HepG2 (cell line): Measurements from ENCODE around the gene ARHGEF39. TPM values are rescaled to one million over a fixed set of nuclear protein-coding genes. Genes with fewer than 3 reads are reported as not detected.

Experiments used
- EP300 ChIP-seq, 3 experiments: sonication (generic) in 1 of 3; formaldehyde crosslinking in 1 of 3; IDR thresholded peaks; 2 replicates each; pipeline versions ENCODE4 v1.5.1 to v1.6.1; 2011 to 2020; ENCODE audit warnings: low read depth in 2 of 3, low read length in 2 of 3, borderline replicate concordance in 1 of 3, improper control_type of control experiment in 1 of 3, mild to moderate bottlenecking in 1 of 3, missing genetic modification reagents in 1 of 3, moderate library complexity in 1 of 3
- FOXO1 ChIP-seq: sonication (generic); formaldehyde crosslinking; IDR thresholded peaks from 2 replicates; pipeline ENCODE4 v1.4.0; 2020; ENCODE audit warnings: missing genetic modification reagents
- HNRNPL ChIP-seq: fragments of 200-400 bp; formaldehyde crosslinking; IDR thresholded peaks from 2 replicates; pipeline ENCODE4 v1.6.1; 2017; ENCODE audit warnings: mild to moderate bottlenecking, low read depth, low read length
- ISX ChIP-seq: sonication (generic); formaldehyde crosslinking; conservative IDR thresholded peaks from 2 replicates; pipeline ENCODE4 v1.5.0; 2020; ENCODE audit warnings: missing genetic modification reagents
- MTERF4 ChIP-seq: sonication (generic); formaldehyde crosslinking; IDR thresholded peaks from 2 replicates; pipeline ENCODE4 v1.8.0; 2023; ENCODE audit warnings: mild to moderate bottlenecking, missing genetic modification reagents
- POGZ ChIP-seq: sonication (generic); formaldehyde crosslinking; IDR thresholded peaks from 2 replicates; pipeline ENCODE4 v1.4.0; 2020; ENCODE audit warnings: mild to moderate bottlenecking, missing genetic modification reagents
- RXRB ChIP-seq: IDR thresholded peaks from 2 replicates; pipeline ENCODE4 v1.6.1; 2016; ENCODE audit warnings: borderline replicate concordance, missing genetic modification reagents, missing compliant biosample characterization
- TOPORS ChIP-seq: sonication (generic); formaldehyde crosslinking; IDR thresholded peaks from 2 replicates; pipeline ENCODE4 v1.8.0; 2023; ENCODE audit warnings: mild to moderate bottlenecking, missing genetic modification reagents
- U2AF2 ChIP-seq: fragments of 200-400 bp; formaldehyde crosslinking; IDR thresholded peaks from 2 replicates; pipeline ENCODE4 v1.6.1; 2017; ENCODE audit warnings: low read depth, mild to moderate bottlenecking, low read length
- ZBTB34 ChIP-seq: sonication (generic); formaldehyde crosslinking; IDR thresholded peaks from 2 replicates; pipeline ENCODE4 v1.8.0; 2022; ENCODE audit warnings: mild to moderate bottlenecking, missing genetic modification reagents
- ZNF547 ChIP-seq: sonication (generic); formaldehyde crosslinking; IDR thresholded peaks from 2 replicates; pipeline ENCODE4 v1.5.1; 2020; ENCODE audit warnings: mild to moderate bottlenecking, missing genetic modification reagents
- ZNF646 ChIP-seq: sonication (generic); formaldehyde crosslinking; IDR thresholded peaks from 2 replicates; pipeline ENCODE4 v1.9.0; 2021; ENCODE audit warnings: mild to moderate bottlenecking, missing genetic modification reagents
- ZNF687 ChIP-seq: sonication (generic); formaldehyde crosslinking; IDR thresholded peaks from 2 replicates; pipeline ENCODE4 v1.5.1; 2020; ENCODE audit warnings: mild to moderate bottlenecking, missing genetic modification reagents, moderate library complexity
- polyA plus RNA-seq, 8 experiments: library from polyadenylated mRNA; depleted of rRNA in 3 of 8; stranded (reverse) in 7 of 8; unstranded in 1 of 8; fragments of >200 nt; fragmentation: Illumina TruSeq in 4 of 8; extraction: Trizol in 4 of 8; gene quantifications; 2 replicates each; pipeline versions ENCODE4 v1.2.1 to v1.2.3, GENCODE V29; 2011 to 2016; ENCODE audit warnings: low read depth in 4 of 8, missing spikeins in 1 of 8, mixed read lengths in 1 of 8; ENCODE audit not compliant: insufficient read depth in 1 of 8
- total RNA-seq, 5 experiments: library from RNA; depleted of rRNA; stranded (reverse); fragments of >200 nt; fragmentation: Illumina TruSeq; extraction: Trizol; gene quantifications; 2 replicates each; pipeline ENCODE4 v1.2.3, GENCODE V29; 2016; ENCODE audit warnings: low read depth in 1 of 5

The ARHGEF39 gene
- total and polyA plus RNA-seq, 2 of the 13 experiments (the other 11 are each of a cell fraction or from before 2014, with no cell fraction given): 11.2 to 12.3 TPM

GRCh38 chr9:35657546-35658136 is 7.4 kb downstream of the ARHGEF39 start, which contains the start of gene RMRP (continued):
- TF ChIP-seq ZNF646 (no peak; the same call in 1 of the 2 replicates), ZNF687 (peak; percentile 98), HNRNPL (0 out of 2 replicates have a peak, but pooled peaks have one; percentile 34), MTERF4 (CRISPR knock-in tag) (peak; percentile 93; the same call in 1 of the 2 replicates), POGZ (no peak; the same call in 1 of the 2 replicates), ISX (CRISPR knock-in tag) (peak; percentile 94; the same call in 1 of the 2 replicates), EP300 (IDR thresholded peaks at IDR 0.05; ENCODE audit: low read depth in 2 of 2, low read length in 2 of 2) (peak in 1 of 2 experiments; percentile 57; a peak in 3 of 4 replicates), EP300 (CRISPR knock-in tag; IDR thresholded peaks at IDR 0.05; ENCODE audit: borderline replicate concordance) (peak; percentile 57; the same call in 1 of the 2 replicates), FOXO1 (CRISPR knock-in tag) (peak; percentile 78; the same call in 1 of the 2 replicates), ZNF547 (CRISPR knock-in tag) (no peak; the same call in 1 of the 2 replicates), U2AF2 (no peak), RXRB (peak; percentile 93), ZBTB34 (peak; percentile 63), TOPORS (CRISPR knock-in tag) (peak; percentile 97)
